GM12878 (cell line): ENCODE measurements around the gene NOS2. TPM values are rescaled to one million over a fixed set of nuclear protein-coding genes. Genes with fewer than 3 reads are reported as not detected.

Experiments
- ATAC-seq: fragments of 200-7000 bp; cut with Tn5 transposase; 3 replicates; pipeline ENCODE4 v1.9.1; 2020; ENCODE audit warnings: mild to moderate bottlenecking, moderate library complexity
- BruUV-seq: library from RNA; stranded (reverse); fragments of 400-500 nt; replicated peaks from 2 replicates; lab custom pipeline; 2021; lab: Mats Ljungman, UMichigan
- CTCF ChIA-PET: fragments of 300-600 bp; sonication (Branson Sonifier 250); formaldehyde crosslinking; extraction: SDS; loops from one replicate; lab custom pipeline; 2021; ENCODE audit warnings: inconsistent platforms; lab: Yijun Ruan, JAX
- POLR2A ChIA-PET: fragments of 350-600 bp; formaldehyde crosslinking; extraction: SDS; loops from one replicate; lab custom pipeline; 2021; ENCODE audit warnings: inconsistent platforms; lab: Charles Lee
- RAD21 ChIA-PET: fragments of 300-600 bp; sonication (Branson Sonifier 250); formaldehyde crosslinking; loops from one replicate; lab custom pipeline; 2023; ENCODE audit warnings: antibody characterized with exemption; ENCODE audit not compliant: unreplicated experiment; lab: Charles Lee
- SMC1A ChIA-PET: fragments of 300-600 bp; sonication (Branson Sonifier 250); formaldehyde crosslinking; loops from one replicate; lab custom pipeline; 2023; ENCODE audit not compliant: unreplicated experiment, uncharacterized antibody; lab: Charles Lee
- DNase-seq: peaks from one replicate; pipeline ENCODE4 v3.0.0-alpha.2; 2011; ENCODE audit warnings: low read depth, low spot score
- FAIRE-seq: peaks from 3 replicates; lab custom pipeline; 2011; peaks lifted over from hg19 to GRCh38; lab: Jason Lieb, UNC
- H2AFZ ChIP-seq: 2 replicates; pipeline ENCODE4 v1.6.0; 2011; ENCODE audit warnings: low read depth, low read length, control low read depth; ENCODE audit not compliant: control insufficient read depth
- H3K27ac ChIP-seq: 2 replicates; pipeline ENCODE4 v1.5.1; 2011; ENCODE audit warnings: control low read depth; ENCODE audit not compliant: control insufficient read depth, insufficient read depth
- H3K27me3 ChIP-seq, 2 experiments: replicated peaks in 1 of 2; 2 replicates each; pipeline versions ENCODE4 v1.6.0 to v1.6.1; 2011; ENCODE audit warnings: low read length in 1 of 2; ENCODE audit not compliant: control insufficient read depth in 2 of 2, insufficient read depth in 2 of 2
- H3K36me3 ChIP-seq, 2 experiments: 2 replicates each; pipeline ENCODE4 v1.5.1; 2011; ENCODE audit warnings: low read length in 1 of 2; ENCODE audit not compliant: control insufficient read depth in 2 of 2, insufficient read depth in 2 of 2
- H3K4me1 ChIP-seq: 2 replicates; pipeline ENCODE4 v1.6.1; 2011; ENCODE audit warnings: mild to moderate bottlenecking, low read length, moderate library complexity, mixed read lengths; ENCODE audit not compliant: control insufficient read depth, insufficient read depth
- H3K4me2 ChIP-seq: 2 replicates; pipeline ENCODE4 v1.6.0; 2011; ENCODE audit warnings: control low read depth; ENCODE audit not compliant: control insufficient read depth, insufficient read depth
- H3K4me3 ChIP-seq: fragments of 200-600 bp; sonication (generic); 2 replicates; pipeline ENCODE4 v1.5.1; 2016
- H3K79me2 ChIP-seq: 2 replicates; pipeline ENCODE4 v1.6.0; 2011; ENCODE audit warnings: low read length; ENCODE audit not compliant: control insufficient read depth, insufficient read depth
- H3K9ac ChIP-seq: 2 replicates; pipeline ENCODE4 v1.8.0; 2011; ENCODE audit warnings: low read length, control low read depth, mixed read lengths; ENCODE audit not compliant: control insufficient read depth, insufficient read depth
- H3K9me3 ChIP-seq: replicated peaks from 3 replicates; pipeline ENCODE4 v1.5.1; 2011; ENCODE audit warnings: mild to moderate bottlenecking, low read length; ENCODE audit not compliant: control insufficient read depth, insufficient read depth
- H4K20me1 ChIP-seq: 2 replicates; pipeline ENCODE4 v1.6.0; 2011; ENCODE audit not compliant: control insufficient read depth, insufficient read depth
- BMI1 ChIP-seq: fragments of 450-650 bp; IDR thresholded peaks from 2 replicates; pipeline ENCODE4 v1.6.1; 2016; ENCODE audit warnings: mild to moderate bottlenecking, moderate library complexity, borderline replicate concordance
- EGR1 ChIP-seq, 2 experiments: IDR thresholded peaks; 1 replicate in 1 of 2; 2 replicates in 1 of 2; pipeline ENCODE4 v1.6.1; 2011 to 2012; ENCODE audit warnings: low read depth in 2 of 2, low read length in 2 of 2, borderline replicate concordance in 1 of 2, mild to moderate bottlenecking in 1 of 2, moderate library complexity in 1 of 2
- IKZF2 ChIP-seq, 2 experiments: fragments of 450-650 bp; IDR thresholded peaks; 2 replicates each; pipeline ENCODE4 v1.6.1; 2017; ENCODE audit warnings: mild to moderate bottlenecking in 2 of 2, moderate library complexity in 2 of 2
- POLR2AphosphoS5 ChIP-seq: IDR thresholded peaks from 2 replicates; pipeline ENCODE4 v1.6.1; 2011; ENCODE audit warnings: mild to moderate bottlenecking, low read length, inconsistent platforms
- SMC3 ChIP-seq: IDR thresholded peaks from 2 replicates; pipeline ENCODE4 v1.6.1; 2011; ENCODE audit warnings: low read length, improper control_type of control experiment, borderline replicate concordance
- TARDBP ChIP-seq: IDR thresholded peaks from 2 replicates; pipeline ENCODE4 v1.6.1; 2016; ENCODE audit warnings: borderline replicate concordance
- WRNIP1 ChIP-seq: IDR thresholded peaks from 2 replicates; pipeline ENCODE4 v1.6.1; 2011; ENCODE audit warnings: low read depth, low read length, improper control_type of control experiment, borderline replicate concordance
- YBX1 ChIP-seq: fragments of 450-650 bp; IDR thresholded peaks from 2 replicates; pipeline ENCODE4 v1.6.1; 2016; ENCODE audit warnings: antibody characterized with exemption
- ZZZ3 ChIP-seq: IDR thresholded peaks from 2 replicates; pipeline ENCODE4 v1.6.1; 2011; ENCODE audit warnings: low read depth; ENCODE audit not compliant: control insufficient read depth, insufficient read length
- WGBS: methylation state at CpG from one replicate; pipeline ENCODE4 v1.1.6; 2016; ENCODE audit warnings: low lambda C conversion rate; ENCODE audit not compliant: insufficient replicate concordance, insufficient coverage; ENCODE audit errors: missing lambda C conversion rate; 5-methylcytosine and 5-hydroxymethylcytosine counted together
- in situ Hi-C: fragments of 300-500 bp; cut with MboI; formaldehyde crosslinking; loops from 9 replicates; pipeline ENCODE4 v1.14.3; 2018; ENCODE audit warnings: mixed read lengths
- intact Hi-C: fragments of 100-400 bp; cut with micrococcal nuclease; formaldehyde crosslinking; loops from one replicate; pipeline ENCODE4 v1.14.2; 2022; ENCODE audit not compliant: unreplicated experiment
- polyA plus RNA-seq, 11 experiments: library from polyadenylated mRNA; depleted of rRNA in 4 of 11; unstranded in 6 of 11; stranded (reverse) in 5 of 11; fragments of >200 nt; fragmentation: Nextera tagmentation in 4 of 11; fragmentation: Illumina TruSeq in 1 of 11; extraction: Ambion mirVana in 4 of 11; extraction: Trizol in 1 of 11; gene quantifications; 1 replicate in 1 of 11; 2 replicates in 10 of 11; pipeline versions ENCODE4 v1.2.1 to v1.2.3, GENCODE V29; 2011 to 2016; ENCODE audit warnings: inconsistent platforms in 2 of 11, missing spikeins in 2 of 11, low read depth in 1 of 11
- total RNA-seq, 4 experiments: library from RNA; depleted of rRNA in 3 of 4; stranded (reverse); fragments of >200 nt in 3 of 4; fragmentation: Illumina TruSeq in 1 of 4; extraction: Trizol in 1 of 4; gene quantifications; 2 replicates each; pipeline versions ENCODE4 v1.2.1 to v1.2.3, GENCODE V29; 2013 to 2021
- TF ChIP-seq, protein P1 (sequence below): fragments of 450-650 bp; IDR thresholded peaks from 2 replicates; pipeline ENCODE4 v1.6.1; 2017; ENCODE audit warnings: mild to moderate bottlenecking
- TF ChIP-seq, protein P2 (sequence below): fragments of 150-350 bp; IDR thresholded peaks from 2 replicates; pipeline ENCODE4 v1.6.1; 2014; ENCODE audit warnings: mild to moderate bottlenecking, low read depth, low read length

Gene NOS2
- total and polyA plus RNA-seq, 10 of the 15 experiments (the other 5 are each of a cell fraction or from before 2014, with no cell fraction given) = 0.01 to 0.05 (median 0.01) TPM; not detected in 7

DNA sequence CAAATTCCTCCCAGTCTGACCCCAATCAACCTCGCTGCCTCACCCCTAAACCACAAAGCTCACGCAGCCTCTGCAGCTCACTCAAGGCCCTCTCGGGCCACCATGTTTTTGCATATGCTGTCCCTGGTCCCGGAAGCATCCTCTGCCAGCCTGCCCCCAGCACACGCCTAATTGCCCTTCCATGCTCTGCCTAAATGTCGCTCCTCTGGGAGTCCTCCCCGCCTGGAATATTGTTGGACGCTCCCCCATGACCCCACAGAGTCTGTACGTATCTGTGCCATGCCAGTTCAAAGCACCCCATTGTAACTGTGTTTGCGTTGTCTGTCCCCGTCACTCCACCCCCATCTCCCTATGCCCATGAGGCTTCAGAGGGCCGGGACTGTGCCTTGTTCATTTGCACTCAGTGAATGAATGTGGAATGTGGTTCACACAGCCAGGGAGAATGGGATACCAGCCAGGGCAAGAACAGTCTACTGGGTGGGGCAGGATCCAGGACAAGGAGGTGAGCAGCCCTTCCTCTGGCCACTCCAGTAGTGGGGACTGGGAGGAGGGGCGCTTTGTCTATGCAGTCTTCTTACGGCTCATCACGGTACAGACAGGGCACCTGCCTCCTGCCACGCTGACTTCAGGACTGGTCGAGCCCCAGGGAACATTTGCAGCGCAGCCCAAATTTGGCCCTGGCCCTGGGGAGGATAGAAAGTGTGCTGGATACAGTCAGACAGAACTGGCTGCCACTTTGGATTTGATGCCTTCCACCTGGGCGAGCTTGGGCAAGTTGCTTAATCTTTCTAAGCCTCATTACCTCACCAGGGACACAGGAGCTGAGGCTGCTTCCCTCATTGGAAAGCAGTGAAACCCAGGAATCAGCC, 48.5 kb downstream of the NOS2 start:
- 32% methylated on average over 19 of the region's 19 CpGs for WGBS
- no TSS peak for BruUV-seq
- H3K36me3 ChIP-seq = no peaks in the 10 kb centered on the region
- no peak for ATAC-seq
- H3K9ac ChIP-seq = no peak overlapping the region
- in situ Hi-C loops (no loop called here), intact Hi-C loops (no loop called here)
- no peak overlapping the region for H3K27ac ChIP-seq
- no peaks in the 10 kb centered on the region for H4K20me1 ChIP-seq
- H3K27me3 ChIP-seq = no peaks in the 10 kb centered on the region
- H3K9me3 ChIP-seq = no peaks in the 10 kb centered on the region
- no peak for TF ChIP-seq WRNIP1
- no peak for TF ChIP-seq TARDBP
- TF ChIP-seq IKZF2 (IDR thresholded peaks at IDR 0.05) = no peak
- TF ChIP-seq SMC3 = no peak
- no peak for TF ChIP-seq EGR1 (IDR thresholded peaks at IDR 0.05; ENCODE audit: borderline replicate concordance in 1 of 2, low read depth in 2 of 2, low read length in 2 of 2)
- TF ChIP-seq, protein P1, sequence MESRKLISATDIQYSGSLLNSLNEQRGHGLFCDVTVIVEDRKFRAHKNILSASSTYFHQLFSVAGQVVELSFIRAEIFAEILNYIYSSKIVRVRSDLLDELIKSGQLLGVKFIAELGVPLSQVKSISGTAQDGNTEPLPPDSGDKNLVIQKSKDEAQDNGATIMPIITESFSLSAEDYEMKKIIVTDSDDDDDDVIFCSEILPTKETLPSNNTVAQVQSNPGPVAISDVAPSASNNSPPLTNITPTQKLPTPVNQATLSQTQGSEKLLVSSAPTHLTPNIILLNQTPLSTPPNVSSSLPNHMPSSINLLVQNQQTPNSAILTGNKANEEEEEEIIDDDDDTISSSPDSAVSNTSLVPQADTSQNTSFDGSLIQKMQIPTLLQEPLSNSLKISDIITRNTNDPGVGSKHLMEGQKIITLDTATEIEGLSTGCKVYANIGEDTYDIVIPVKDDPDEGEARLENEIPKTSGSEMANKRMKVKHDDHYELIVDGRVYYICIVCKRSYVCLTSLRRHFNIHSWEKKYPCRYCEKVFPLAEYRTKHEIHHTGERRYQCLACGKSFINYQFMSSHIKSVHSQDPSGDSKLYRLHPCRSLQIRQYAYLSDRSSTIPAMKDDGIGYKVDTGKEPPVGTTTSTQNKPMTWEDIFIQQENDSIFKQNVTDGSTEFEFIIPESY = no peak
- no peak for TF ChIP-seq POLR2AphosphoS5
- no peak for TF ChIP-seq BMI1
- TF ChIP-seq ZZZ3 = no peak
- TF ChIP-seq YBX1 = no peak
- TF ChIP-seq, protein P2, sequence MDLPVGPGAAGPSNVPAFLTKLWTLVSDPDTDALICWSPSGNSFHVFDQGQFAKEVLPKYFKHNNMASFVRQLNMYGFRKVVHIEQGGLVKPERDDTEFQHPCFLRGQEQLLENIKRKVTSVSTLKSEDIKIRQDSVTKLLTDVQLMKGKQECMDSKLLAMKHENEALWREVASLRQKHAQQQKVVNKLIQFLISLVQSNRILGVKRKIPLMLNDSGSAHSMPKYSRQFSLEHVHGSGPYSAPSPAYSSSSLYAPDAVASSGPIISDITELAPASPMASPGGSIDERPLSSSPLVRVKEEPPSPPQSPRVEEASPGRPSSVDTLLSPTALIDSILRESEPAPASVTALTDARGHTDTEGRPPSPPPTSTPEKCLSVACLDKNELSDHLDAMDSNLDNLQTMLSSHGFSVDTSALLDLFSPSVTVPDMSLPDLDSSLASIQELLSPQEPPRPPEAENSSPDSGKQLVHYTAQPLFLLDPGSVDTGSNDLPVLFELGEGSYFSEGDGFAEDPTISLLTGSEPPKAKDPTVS = no peak
- peaks cover 1% of the 10 kb centered on the region for H3K4me1 ChIP-seq
- ChIA-PET SMC1A (no interaction called here), CTCF (interaction anchor here (0.7 to 1.2 kb wide), 2 partner anchors 97 to 126 kb away, joined by 3 read pairs; no protein-coding TSS in a partner anchor), POLR2A (no interaction called here), RAD21 (no interaction called here)
- H3K4me2 ChIP-seq = no peak overlapping the region
- no peak overlapping the region for H2AFZ ChIP-seq
- H3K79me2 ChIP-seq = no peaks in the 10 kb centered on the region
- no peak for DNase-seq
- H3K4me3 ChIP-seq = no peak overlapping the region
- no peak for FAIRE-seq
